DMS114 treated with DMSO at 0.1 percent for 48 hours (cell line): ENCODE measurements around the gene TALDO1.
A peak's percentile ranks its signal among the peaks of the same experiment; 100 is the strongest.

Experiments used
- DNase-seq: peaks from one replicate; lab custom pipeline; 2025; ENCODE audit not compliant: unreplicated experiment; lab: John Stamatoyannopoulos, UW

Gene TALDO1

DNA sequence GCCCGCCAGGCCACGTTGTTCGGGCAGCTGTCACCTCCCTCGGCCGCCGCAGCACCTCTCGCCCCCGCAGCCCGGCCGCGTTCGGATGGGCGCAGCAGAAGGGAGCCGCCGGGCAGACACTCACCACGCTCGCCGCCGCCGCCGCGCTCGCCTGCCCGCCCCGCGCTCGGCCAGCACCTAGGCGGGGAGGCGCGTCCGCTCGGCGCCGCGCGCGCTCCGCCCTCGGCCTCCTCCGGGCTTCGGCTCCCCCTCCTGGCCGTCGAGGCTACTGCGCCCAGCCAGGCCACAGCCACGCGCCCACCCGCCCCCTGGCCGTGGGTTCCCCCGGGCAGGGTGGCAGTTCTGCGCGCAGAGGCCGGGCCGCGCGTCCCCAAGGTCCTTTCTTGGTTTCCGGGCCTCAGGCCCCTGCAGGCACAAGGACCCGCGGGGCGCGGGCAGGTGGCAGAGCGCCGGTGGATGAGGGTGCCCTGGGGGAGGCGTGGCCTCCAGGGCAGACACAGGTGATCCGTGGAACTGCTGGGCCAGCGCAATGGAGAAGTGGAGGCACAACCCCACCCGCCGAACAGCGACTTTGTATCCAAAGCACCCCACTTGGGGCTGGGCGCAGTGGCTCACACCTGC, 50.9 kb downstream of the TALDO1 start, which contains the start of gene SLC25A22:
Gene SLC25A22 (minus strand): TSS at position 189 of the 621 bp plus-strand sequence. CDS start 3,275 bp downstream, outside the sequence.
- DNase-seq: no peak

- no peak for DNase-seq
Observed at GRCh38 chr11:799641-800316, 52.5 kb downstream of the TALDO1 start.

- no peak for DNase-seq
Observed at GRCh38 chr11:800473-800872, 53.2 kb downstream of the TALDO1 start.

- DNase-seq: no peak
Observed at GRCh38 chr11:801097-801780, 54.0 kb downstream of the TALDO1 start.

GRCh38 chr11:802018-802617, 54.9 kb downstream of the TALDO1 start:
- DNase-seq: no peak

- DNase-seq: no peak
Observed at GRCh38 chr11:802693-803466, 55.6 kb downstream of the TALDO1 start.

DNA sequence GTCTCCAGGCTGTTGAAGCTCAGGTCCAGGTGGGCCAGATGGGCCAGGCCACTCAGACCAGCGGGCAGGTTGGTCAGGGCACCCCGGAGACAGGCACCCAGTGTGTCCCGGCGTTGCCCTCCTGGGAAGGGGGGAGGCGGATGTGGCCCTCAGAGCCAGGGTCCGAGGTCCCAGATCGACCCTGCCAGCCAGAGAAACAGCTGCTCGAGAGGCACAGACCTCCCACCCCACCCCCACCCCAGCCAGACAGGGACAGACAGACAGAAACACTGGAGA, 56.1 kb downstream of the TALDO1 start:
- DNase-seq: no peak

- DNase-seq: no peak
Observed at GRCh38 chr11:803770-804598, 56.7 kb downstream of the TALDO1 start.

DNA sequence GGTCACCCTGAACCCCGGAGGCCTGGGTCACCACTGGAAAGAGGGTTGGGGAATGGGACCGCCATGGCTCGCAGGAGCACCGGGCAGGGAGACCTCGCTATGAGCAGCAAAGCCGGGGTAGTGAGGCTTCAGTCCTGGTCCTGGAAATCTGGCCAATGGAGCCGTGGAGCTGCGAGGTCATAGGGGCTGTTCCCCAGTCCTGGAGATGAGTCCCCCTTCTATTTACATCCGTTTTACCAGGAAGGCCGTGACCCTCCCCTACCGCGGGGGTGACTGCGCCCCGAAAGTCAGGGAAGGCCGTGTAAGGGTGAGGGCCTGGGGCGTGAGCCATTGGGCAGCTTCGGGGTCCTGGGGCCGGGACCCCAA, 57.3 kb downstream of the TALDO1 start:
- no peak for DNase-seq

GRCh38 chr11:808427-809286, 61.4 kb downstream of the TALDO1 start:
- DNase-seq: no peak

GRCh38 chr11:809287-810039, 62.2 kb downstream of the TALDO1 start, which contains the start of gene RPLP2:
RPLP2 (plus strand) TSS chr11:809967; CDS start chr11:810235, 268 bp downstream.
- peak; percentile 86 for DNase-seq

GRCh38 chr11:810040-810567, 62.8 kb downstream of the TALDO1 start:
- DNase-seq: no peak

GRCh38 chr11:811446-812245, 64.4 kb downstream of the TALDO1 start:
- no peak for DNase-seq

GRCh38 chr11:812390-812789, 65.1 kb downstream of the TALDO1 start:
- DNase-seq: no peak

GRCh38 chr11:813072-813455, 65.8 kb downstream of the TALDO1 start:
- DNase-seq: no peak

DNA sequence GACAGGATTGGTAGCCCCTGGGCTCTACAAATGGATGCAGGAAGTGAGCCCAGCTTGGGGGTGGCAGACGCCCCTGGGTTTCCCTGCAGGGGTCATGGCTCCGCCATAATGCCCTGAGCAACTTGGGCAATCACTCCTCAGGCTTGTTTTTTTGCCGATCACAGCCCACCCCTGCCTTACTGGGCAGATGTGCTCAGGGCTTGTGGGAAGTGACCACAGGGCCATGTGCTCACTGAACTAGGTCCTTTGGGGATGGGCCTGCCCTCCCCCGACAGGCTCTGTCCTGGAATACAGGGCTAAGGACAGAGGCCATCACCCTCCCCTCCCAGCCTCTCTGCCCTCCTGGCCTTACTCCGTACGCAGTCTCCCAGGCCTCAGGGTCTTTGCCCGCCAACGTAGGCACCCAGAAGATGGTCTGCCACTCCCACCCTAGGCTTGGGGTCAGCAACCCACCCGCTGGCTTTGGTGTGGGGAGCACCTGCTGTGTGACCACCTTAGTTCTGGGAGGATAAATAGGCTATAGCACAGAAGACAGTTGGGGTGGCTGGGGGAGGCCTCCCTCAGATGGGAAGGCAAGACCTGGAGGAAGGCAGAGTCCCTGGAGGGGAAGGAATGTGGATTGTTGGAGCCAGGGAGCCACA, 66.3 kb downstream of the TALDO1 start:
- DNase-seq: no peak
